ENCODE data around the gene INPP5A. TPM values are rescaled to one million over a fixed set of nuclear protein-coding genes. Genes with fewer than 3 reads are reported as not detected.

The INPP5A gene
- total and polyA plus RNA-seq, 10 donors = 11.1 to 41.3 (median 30.8) TPM

DNA sequence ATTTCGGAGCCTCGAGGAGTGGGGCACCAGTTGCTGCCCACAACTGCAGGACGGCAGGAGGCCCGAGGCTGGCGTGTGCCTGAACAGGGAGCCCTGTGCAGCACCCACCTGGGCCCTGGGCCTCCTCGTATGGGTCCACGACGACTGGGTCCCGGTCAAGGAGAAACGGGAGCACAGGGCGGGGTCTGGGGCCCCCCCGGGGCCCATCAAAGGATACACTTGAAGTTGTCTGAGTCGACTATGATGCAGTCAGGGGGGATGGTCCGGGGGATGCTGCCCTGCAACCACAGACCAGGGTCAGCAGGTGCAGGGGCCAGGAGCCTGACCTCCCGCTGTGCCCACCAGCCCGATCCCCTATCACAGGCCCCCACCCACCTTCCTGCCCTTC lies 276.9 kb downstream of the INPP5A start:
- H3K27ac ChIP-seq = no peak overlapping the region
- no peaks in the 10 kb centered on the region for H3K36me3 ChIP-seq
- DNase-seq = peak; percentile 59
- H3K27me3 ChIP-seq (replicated peaks in 1 of 7) = peaks cover 0 to 82% (median 0%) of the 10 kb centered on the region in 7 donors
- no peak overlapping the region for H3K4me3 ChIP-seq
- no peaks in the 10 kb centered on the region for H3K4me1 ChIP-seq
- intact Hi-C loops (cut with DNase I; ENCODE audit: low total_unique reads) = no loop called here
- H3K9me3 ChIP-seq = peaks cover 0 to 4% (median 0%) of the 10 kb centered on the region in 8 donors
- TF ChIP-seq POLR2AphosphoS5 (IDR thresholded peaks at IDR 0.05) = no peak
- TF ChIP-seq, protein P1, sequence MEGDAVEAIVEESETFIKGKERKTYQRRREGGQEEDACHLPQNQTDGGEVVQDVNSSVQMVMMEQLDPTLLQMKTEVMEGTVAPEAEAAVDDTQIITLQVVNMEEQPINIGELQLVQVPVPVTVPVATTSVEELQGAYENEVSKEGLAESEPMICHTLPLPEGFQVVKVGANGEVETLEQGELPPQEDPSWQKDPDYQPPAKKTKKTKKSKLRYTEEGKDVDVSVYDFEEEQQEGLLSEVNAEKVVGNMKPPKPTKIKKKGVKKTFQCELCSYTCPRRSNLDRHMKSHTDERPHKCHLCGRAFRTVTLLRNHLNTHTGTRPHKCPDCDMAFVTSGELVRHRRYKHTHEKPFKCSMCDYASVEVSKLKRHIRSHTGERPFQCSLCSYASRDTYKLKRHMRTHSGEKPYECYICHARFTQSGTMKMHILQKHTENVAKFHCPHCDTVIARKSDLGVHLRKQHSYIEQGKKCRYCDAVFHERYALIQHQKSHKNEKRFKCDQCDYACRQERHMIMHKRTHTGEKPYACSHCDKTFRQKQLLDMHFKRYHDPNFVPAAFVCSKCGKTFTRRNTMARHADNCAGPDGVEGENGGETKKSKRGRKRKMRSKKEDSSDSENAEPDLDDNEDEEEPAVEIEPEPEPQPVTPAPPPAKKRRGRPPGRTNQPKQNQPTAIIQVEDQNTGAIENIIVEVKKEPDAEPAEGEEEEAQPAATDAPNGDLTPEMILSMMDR (IDR thresholded peaks at IDR 0.05 in 8 of 11, conservative IDR thresholded peaks at IDR 0.05 in 3 of 11) = no peak
- no peak for TF ChIP-seq POLR2A (IDR thresholded peaks at IDR 0.05)
- 78 to 83% (median 81%) methylated on average over 15 to 16 of the region's 16 CpGs for WGBS, 5 donors

DNA sequence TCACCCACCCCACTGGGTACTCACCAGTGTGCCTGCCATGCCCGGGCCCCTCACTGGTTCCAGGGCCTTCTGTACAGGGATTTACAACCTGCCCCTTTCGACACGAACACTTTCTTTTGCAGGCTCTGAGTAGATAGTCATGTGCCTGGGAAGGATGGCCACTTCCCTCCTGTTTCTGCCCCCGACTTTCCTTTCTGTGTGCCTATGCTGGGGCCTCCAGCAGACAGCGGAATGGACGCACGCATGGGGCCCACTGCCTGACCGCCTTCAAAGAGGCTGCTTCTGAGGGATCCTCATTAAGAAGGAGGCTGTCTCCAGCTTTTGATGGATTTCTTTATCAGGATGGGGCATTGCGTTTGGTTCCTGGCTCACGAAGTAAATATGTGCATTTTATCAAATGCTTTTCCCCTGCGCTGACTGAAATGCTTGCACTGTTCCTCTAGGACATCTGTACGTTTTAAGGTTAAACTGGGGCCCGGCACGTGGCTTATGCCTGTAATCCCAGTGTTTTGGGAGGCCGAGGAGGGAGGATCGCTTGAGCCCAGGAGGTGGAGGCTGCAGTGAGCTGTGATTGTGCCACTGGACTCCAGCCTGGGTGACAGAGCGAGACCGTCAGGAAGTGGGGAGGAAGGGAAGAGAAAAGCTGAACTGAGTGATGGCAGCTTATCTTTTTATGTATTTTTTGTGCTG lies 277.7 kb downstream of the INPP5A start:
- Histone ChIP-seq H3K9me3 (peaks cover 0 to 4% (median 0%) of the 10 kb centered on the region in 8 donors), H3K27ac (no peak overlapping the region), H3K27me3 (replicated peaks in 1 of 7) (peaks cover 0 to 74% (median 0%) of the 10 kb centered on the region in 7 donors), H3K4me1 (no peaks in the 10 kb centered on the region), H3K4me3 (no peak overlapping the region), H3K36me3 (no peaks in the 10 kb centered on the region)
- DNase-seq = peak; percentile 57
- TF ChIP-seq, protein P1 (IDR thresholded peaks at IDR 0.05 in 8 of 11, conservative IDR thresholded peaks at IDR 0.05 in 3 of 11) = no peak
- no peak for TF ChIP-seq POLR2AphosphoS5 (IDR thresholded peaks at IDR 0.05)
- TF ChIP-seq POLR2A (IDR thresholded peaks at IDR 0.05) = no peak
- intact Hi-C loops (cut with DNase I; ENCODE audit: low total_unique reads) = no loop called here
- WGBS, 5 donors = 65 to 74% (median 70%) methylated on average over 18 of the region's 18 CpGs

DNA sequence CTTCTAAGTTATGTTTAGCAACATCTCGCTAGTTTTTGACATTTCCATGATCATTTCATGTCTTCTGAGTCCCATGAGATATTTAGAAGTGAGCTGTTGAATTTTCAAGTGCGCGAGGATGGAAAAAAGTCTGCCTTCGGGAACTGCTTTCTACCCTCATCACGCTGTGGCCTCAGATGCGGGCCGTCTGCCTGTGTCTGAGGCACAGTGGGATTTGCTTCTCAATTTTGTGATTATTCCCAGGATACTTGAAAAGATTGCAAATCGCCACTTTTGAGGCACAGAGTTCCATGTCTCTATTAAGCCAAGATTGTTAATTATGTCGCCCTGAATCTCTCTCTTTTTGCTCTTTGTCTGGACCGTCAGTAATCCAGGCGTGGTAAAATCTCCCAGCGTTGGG lies 279.1 kb downstream of the INPP5A start:
- 82 to 89% (median 87%) methylated on average over 12 of the region's 12 CpGs for WGBS, 5 donors
- intact Hi-C loops (cut with DNase I; ENCODE audit: low total_unique reads) = no loop called here

DNA sequence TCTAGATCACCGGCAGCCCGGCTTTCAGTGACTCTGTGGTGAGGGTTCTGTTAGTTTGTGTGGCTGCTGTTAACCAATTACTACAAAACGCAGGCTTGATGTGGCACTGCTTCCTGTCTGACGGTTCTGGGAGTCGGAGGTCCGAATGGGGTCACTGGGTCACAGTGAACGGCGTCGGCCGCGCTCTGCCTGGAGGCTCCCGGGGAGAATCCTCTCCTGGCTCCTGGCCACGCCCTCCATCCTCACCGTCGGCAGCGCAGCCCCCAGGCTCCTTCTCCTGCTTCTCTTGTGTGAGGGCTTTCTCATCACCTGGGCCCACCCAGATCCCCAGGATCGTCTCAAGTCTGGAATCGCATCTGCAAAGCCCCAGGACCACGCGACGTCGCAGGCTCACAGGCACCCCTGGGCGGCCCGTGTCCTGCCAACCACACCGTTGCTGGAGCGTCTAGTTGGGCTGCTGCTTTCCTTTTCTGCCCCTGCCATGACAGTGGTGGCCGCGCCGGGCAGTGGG lies 280.2 kb downstream of the INPP5A start:
- H3K9me3 ChIP-seq = peaks cover 0 to 4% (median 0%) of the 10 kb centered on the region in 8 donors
- 81 to 91% (median 83%) methylated on average over 14 to 29 of the region's 29 CpGs for WGBS, 5 donors
- intact Hi-C loops (cut with DNase I; ENCODE audit: low total_unique reads) = no loop called here
- peak; percentile 58 for DNase-seq
- no peak overlapping the region for H3K4me3 ChIP-seq
- no peak overlapping the region for H3K27ac ChIP-seq
- H3K4me1 ChIP-seq = no peaks in the 10 kb centered on the region
- H3K36me3 ChIP-seq = no peaks in the 10 kb centered on the region
- TF ChIP-seq POLR2A (IDR thresholded peaks at IDR 0.05) (no peak), POLR2AphosphoS5 (IDR thresholded peaks at IDR 0.05) (no peak)
- TF ChIP-seq, protein P1 (IDR thresholded peaks at IDR 0.05 in 8 of 11, conservative IDR thresholded peaks at IDR 0.05 in 3 of 11) = no peak
- H3K27me3 ChIP-seq (replicated peaks in 1 of 7) = peaks cover 0 to 49% (median 0%) of the 10 kb centered on the region in 7 donors

More for the DNA sequence above, 279.1 kb downstream of the INPP5A start:
- no peaks in the 10 kb centered on the region for H3K4me1 ChIP-seq
- no peak overlapping the region for H3K4me3 ChIP-seq
- peaks cover 0 to 60% (median 0%) of the 10 kb centered on the region in 7 donors for H3K27me3 ChIP-seq (replicated peaks in 1 of 7)
- TF ChIP-seq POLR2A (IDR thresholded peaks at IDR 0.05) (no peak), POLR2AphosphoS5 (IDR thresholded peaks at IDR 0.05) (no peak)
- TF ChIP-seq, protein P1 (IDR thresholded peaks at IDR 0.05 in 8 of 11, conservative IDR thresholded peaks at IDR 0.05 in 3 of 11) = no peak
- H3K9me3 ChIP-seq = peaks cover 0 to 4% (median 0%) of the 10 kb centered on the region in 8 donors
- peak; percentile 9 for DNase-seq
- no peak overlapping the region for H3K27ac ChIP-seq
- H3K36me3 ChIP-seq = no peaks in the 10 kb centered on the region
